K562 (cell line): Measurements from ENCODE around the gene GNPTAB. TPM values are rescaled to one million over a fixed set of nuclear protein-coding genes. Genes with fewer than 3 reads are reported as not detected.

Source experiments
- ATAC-seq: fragments of 200-7000 bp; cut with Tn5 transposase; 3 replicates; pipeline ENCODE4 v1.9.1; 2020; ENCODE audit warnings: moderate library complexity
- BruUV-seq: library from RNA; stranded (reverse); fragments of 400-500 nt; replicated peaks from 2 replicates; lab custom pipeline; 2021; lab: Mats Ljungman, UMichigan
- CTCF ChIA-PET: fragments of 300-600 bp; formaldehyde crosslinking; extraction: SDS; loops from one replicate; lab custom pipeline; 2021; ENCODE audit warnings: low intra/inter-chr PET ratio; lab: Yijun Ruan, JAX
- POLR2A ChIA-PET: fragments of 300-600, 350-650 bp; sonication (Branson Sonifier 250); formaldehyde crosslinking; extraction: SDS; loops from one replicate; lab custom pipeline; 2021; ENCODE audit warnings: antibody characterized with exemption, inconsistent platforms; lab: Yijun Ruan, JAX
- DNase-seq, 4 experiments: peaks; one replicate each; pipeline versions ENCODE4 v3.0.0 to v3.0.0-alpha.2; 2011 to 2018; ENCODE audit warnings: low spot score in 3 of 4, mixed read lengths in 3 of 4; ENCODE audit errors: extremely low read depth in 1 of 4
- FAIRE-seq: peaks from 2 replicates; lab custom pipeline; 2011; peaks lifted over from hg19 to GRCh38; lab: Jason Lieb, UNC
- H2AFZ ChIP-seq: 2 replicates; pipeline ENCODE4 v1.6.0; 2011; ENCODE audit warnings: low read depth, low read length, control low read depth, inconsistent platforms
- H3K27ac ChIP-seq: fragments of 200-600 bp; 3 replicates; pipeline ENCODE4 v1.8.0; 2011; ENCODE audit warnings: low read depth, mild to moderate bottlenecking, control low read depth, inconsistent platforms, low read length, moderate library complexity, mixed read lengths; ENCODE audit errors: extremely low read depth
- H3K27me3 ChIP-seq, 2 experiments: fragments of 300-600 bp in 1 of 2; 2 replicates in 1 of 2; 3 replicates in 1 of 2; pipeline versions ENCODE4 v1.6.0 to v1.8.0; 2011; ENCODE audit warnings: inconsistent platforms in 2 of 2, low read length in 2 of 2, mild to moderate bottlenecking in 1 of 2, mixed read lengths in 1 of 2, moderate library complexity in 1 of 2; ENCODE audit not compliant: control insufficient read depth in 2 of 2, insufficient read depth in 2 of 2
- H3K36me3 ChIP-seq: fragments of 300-600 bp; 3 replicates; pipeline ENCODE4 v1.8.0; 2011; ENCODE audit warnings: mild to moderate bottlenecking, low read length, inconsistent platforms; ENCODE audit not compliant: control insufficient read depth, insufficient read depth
- H3K4me1 ChIP-seq, 2 experiments: fragments of 200-600 bp in 1 of 2; replicated peaks in 1 of 2; 2 replicates in 1 of 2; 3 replicates in 1 of 2; pipeline versions ENCODE4 v1.5.1 to v1.8.0; 2011; ENCODE audit warnings: inconsistent platforms in 2 of 2, low read length in 2 of 2, mild to moderate bottlenecking in 1 of 2, mixed read lengths in 1 of 2, moderate library complexity in 1 of 2; ENCODE audit not compliant: control insufficient read depth in 2 of 2, insufficient read depth in 2 of 2
- H3K4me2 ChIP-seq: 2 replicates; pipeline ENCODE4 v1.6.1; 2011; ENCODE audit warnings: low read length, control low read depth, inconsistent platforms, mixed read lengths; ENCODE audit not compliant: insufficient read depth
- H3K4me3 ChIP-seq: fragments of 200-600 bp; sonication (generic), shearing (Covaris generic); 2 replicates; pipeline ENCODE4 v1.5.1; 2016; ENCODE audit warnings: control low read depth, inconsistent platforms
- H3K79me2 ChIP-seq: fragments of 200-600 bp; 3 replicates; pipeline ENCODE4 v1.8.0; 2011; ENCODE audit warnings: low read length, inconsistent platforms; ENCODE audit not compliant: control insufficient read depth, insufficient read depth
- H3K9ac ChIP-seq, 2 experiments: 2 replicates each; pipeline versions ENCODE4 v1.6.0 to v1.6.1; 2011; ENCODE audit warnings: low read depth in 2 of 2, low read length in 2 of 2, control low read depth in 1 of 2, inconsistent platforms in 1 of 2, mild to moderate bottlenecking in 1 of 2, mixed read lengths in 1 of 2; ENCODE audit not compliant: insufficient read depth in 1 of 2
- H3K9me1 ChIP-seq: one replicate; pipeline ENCODE4 v1.6.0; 2011; ENCODE audit warnings: inconsistent platforms, mild to moderate bottlenecking, low read length, moderate library complexity; ENCODE audit not compliant: control insufficient read depth, insufficient read depth
- H3K9me3 ChIP-seq: replicated peaks from 2 replicates; pipeline ENCODE4 v1.5.1; 2011; ENCODE audit warnings: low read depth, low read length, inconsistent platforms; ENCODE audit not compliant: control insufficient read depth, insufficient read depth
- H4K20me1 ChIP-seq: replicated peaks from 2 replicates; pipeline ENCODE4 v1.6.1; 2011; ENCODE audit warnings: low read length, inconsistent platforms, mixed read lengths; ENCODE audit not compliant: control insufficient read depth, insufficient read depth
- ARID4B ChIP-seq: sonication (generic); formaldehyde crosslinking; IDR thresholded peaks from 2 replicates; pipeline ENCODE4 v1.8.0; 2022; ENCODE audit warnings: mild to moderate bottlenecking, missing genetic modification reagents
- KDM4B ChIP-seq, 2 experiments: fragments of 450-650 bp in 1 of 2; sonication (generic) in 1 of 2; IDR thresholded peaks; 2 replicates each; pipeline ENCODE4 v1.6.1; 2016 to 2017; ENCODE audit warnings: borderline replicate concordance in 2 of 2, antibody characterized with exemption in 1 of 2, low read depth in 1 of 2, mild to moderate bottlenecking in 1 of 2
- MGA ChIP-seq: fragments of 450-650 bp; IDR thresholded peaks from 2 replicates; pipeline ENCODE4 v1.6.1; 2016; ENCODE audit warnings: mild to moderate bottlenecking, moderate library complexity
- SIX5 ChIP-seq, 2 experiments: IDR thresholded peaks; 2 replicates each; pipeline ENCODE4 v1.6.1; 2011; ENCODE audit warnings: low read length in 2 of 2, borderline replicate concordance in 1 of 2, low read depth in 1 of 2, mild to moderate bottlenecking in 1 of 2, moderate library complexity in 1 of 2; ENCODE audit not compliant: insufficient read depth in 1 of 2
- TRIM28 ChIP-seq: fragments of 450-650 bp; IDR thresholded peaks from 2 replicates; pipeline ENCODE4 v1.6.1; 2017
- ZNF695 ChIP-seq: fragments of 450-650 bp; formaldehyde crosslinking; IDR thresholded peaks from 2 replicates; pipeline ENCODE4 v1.4.0; 2020; ENCODE audit warnings: mild to moderate bottlenecking, moderate library complexity
- WGBS: fragments of 100-300 bp; shearing (Covaris generic); methylation state at CpG from one replicate; pipeline ENCODE4 v1.1.6; 2016; ENCODE audit warnings: low coverage, mixed read lengths; ENCODE audit not compliant: insufficient coverage; ENCODE audit errors: missing lambda C conversion rate; 5-methylcytosine and 5-hydroxymethylcytosine counted together
- in situ Hi-C: fragments of 300-500 bp; cut with MboI; formaldehyde crosslinking; loops from 4 replicates; pipeline ENCODE4 v1.15.0; 2018; ENCODE audit warnings: inconsistent platforms, mixed read lengths
- intact Hi-C: fragments of 100-400 bp; cut with micrococcal nuclease; formaldehyde crosslinking; loops from 2 replicates; pipeline ENCODE4 v1.14.2; 2022
- polyA plus RNA-seq, 8 experiments: library from polyadenylated mRNA; depleted of rRNA in 4 of 8; stranded (reverse) in 5 of 8; unstranded in 3 of 8; fragments of >200 nt; fragmentation: Nextera tagmentation in 2 of 8; fragmentation: Illumina TruSeq in 1 of 8; extraction: Ambion mirVana in 2 of 8; extraction: Trizol in 1 of 8; gene quantifications; 2 replicates each; pipeline versions ENCODE4 v1.2.1 to v1.2.3, GENCODE V29; 2011 to 2014; ENCODE audit warnings: inconsistent platforms in 1 of 8, missing spikeins in 1 of 8
- total RNA-seq, 7 experiments: library from RNA; depleted of rRNA in 6 of 7; stranded (reverse); fragments of >200 nt in 6 of 7; fragmentation: Illumina TruSeq in 2 of 7; extraction: Trizol in 2 of 7; gene quantifications; 2 replicates each; pipeline versions ENCODE4 v1.2.1 to v1.2.3, GENCODE V29; 2011 to 2021; ENCODE audit warnings: low replicate concordance in 1 of 7

The GNPTAB gene
- total and polyA plus RNA-seq, 9 of the 15 experiments (the other 6 are each of a cell fraction or from before 2014, with no cell fraction given), result 5.9 to 23.2 (median 19.3) TPM

GRCh38 chr12:101732318-101732717 lies 98.4 kb downstream of the GNPTAB start:
- BruUV-seq, result no TSS peak
- TF ChIP-seq TRIM28 (no peak), ZNF695 (CRISPR knock-in tag) (no peak), MGA (no peak), KDM4B (IDR thresholded peaks at IDR 0.05; ENCODE audit: borderline replicate concordance in 2 of 2, low read depth in 1 of 2) (no peak), SIX5 (IDR thresholded peaks at IDR 0.05; ENCODE audit: borderline replicate concordance in 1 of 2, insufficient read depth in 1 of 2, low read depth in 1 of 2, low read length in 2 of 2) (no peak), ARID4B (CRISPR knock-in tag) (no peak)

More at GRCh38 chr12:101732318-101732717, 98.4 kb downstream of the GNPTAB start:
- DNase-seq (no peak), ATAC-seq (no peak), FAIRE-seq (no peak)
- Histone ChIP-seq H3K9ac (no peak overlapping the region), H3K27ac (no peak overlapping the region), H3K4me2 (no peak overlapping the region), H3K79me2 (no peaks in the 10 kb centered on the region), H3K27me3 (no peaks in the 10 kb centered on the region), H2AFZ (no peak overlapping the region), H3K36me3 (peaks cover 80% of the 10 kb centered on the region), H3K9me3 (no peaks in the 10 kb centered on the region), H3K9me1 (no peaks in the 10 kb centered on the region), H3K4me3 (no peak overlapping the region), H3K4me1 (no peaks in the 10 kb centered on the region), H4K20me1 (no peaks in the 10 kb centered on the region)
- WGBS, result 100% methylated on average over 1 of the region's 1 CpG
- in situ Hi-C loops (no loop called here), intact Hi-C loops (no loop called here)
- ChIA-PET CTCF (no interaction called here), POLR2A (no interaction called here)
